Panc1 (cell line): Measurements from ENCODE around the gene S100B. TPM values are rescaled to one million over a fixed set of nuclear protein-coding genes. Genes with fewer than 3 reads are reported as not detected.

Experiments
- ATAC-seq: fragments of 200-7000 bp; cut with Tn5 transposase; 2 replicates; pipeline ENCODE4 v1.9.1; 2020; ENCODE audit warnings: mild to moderate bottlenecking, moderate library complexity
- BruUV-seq: library from RNA; stranded (reverse); fragments of 400-500 nt; replicated peaks from 2 replicates; lab custom pipeline; 2021; lab: Mats Ljungman, UMichigan
- CTCF ChIA-PET: fragments of 300-600 bp; sonication (Branson Sonifier 250); formaldehyde crosslinking; loops from one replicate; lab custom pipeline; 2022; ENCODE audit warnings: antibody characterized with exemption; lab: Charles Lee
- POLR2A ChIA-PET: fragments of 300-600 bp; sonication (Branson Sonifier 250); formaldehyde crosslinking; loops from one replicate; lab custom pipeline; 2022; ENCODE audit warnings: antibody characterized with exemption; lab: Charles Lee
- DNase-seq: peaks from one replicate; pipeline ENCODE4 v3.0.0-alpha.2; 2010; ENCODE audit warnings: low read depth, low spot score
- H3K27ac ChIP-seq: 2 replicates; pipeline ENCODE4 v1.5.1; 2011; ENCODE audit warnings: mild to moderate bottlenecking, low read length, inconsistent platforms
- H3K27me3 ChIP-seq: fragments of 200-500 bp; sonication (Bioruptor generic); 2 replicates; pipeline ENCODE4 v1.6.0; 2014; ENCODE audit warnings: low read length, inconsistent platforms; ENCODE audit not compliant: control insufficient read depth, insufficient read depth
- H3K36me3 ChIP-seq: fragments of 200-500 bp; sonication (Bioruptor generic); 2 replicates; pipeline ENCODE4 v1.5.1; 2014; ENCODE audit warnings: inconsistent platforms, mild to moderate bottlenecking, low read length, moderate library complexity; ENCODE audit not compliant: control insufficient read depth, insufficient read depth
- H3K4me1 ChIP-seq: 2 replicates; pipeline ENCODE4 v1.5.1; 2011; ENCODE audit warnings: inconsistent platforms, mild to moderate bottlenecking, low read length, moderate library complexity; ENCODE audit not compliant: control insufficient read depth, insufficient read depth
- H3K4me3 ChIP-seq, 2 experiments: 2 replicates each; pipeline ENCODE4 v1.5.1; 2011 to 2012; ENCODE audit warnings: low read depth in 2 of 2, low read length in 2 of 2, mild to moderate bottlenecking in 2 of 2, inconsistent platforms in 1 of 2, moderate library complexity in 1 of 2
- H3K9me3 ChIP-seq: fragments of 200-500 bp; sonication (Bioruptor generic); 2 replicates; pipeline ENCODE4 v1.5.1; 2014; ENCODE audit warnings: low read depth, mild to moderate bottlenecking, inconsistent platforms, low read length, moderate library complexity; ENCODE audit not compliant: control insufficient read depth, insufficient read depth
- CTCF ChIP-seq: fragments of 450-650 bp; IDR thresholded peaks from 2 replicates; pipeline ENCODE4 v1.5.1; 2017; ENCODE audit warnings: mild to moderate bottlenecking
- POLR2AphosphoS5 ChIP-seq: IDR thresholded peaks from 2 replicates; pipeline ENCODE4 v1.6.1; 2012; ENCODE audit warnings: mild to moderate bottlenecking, low read depth, low read length, moderate library complexity
- REST ChIP-seq, 2 experiments: IDR thresholded peaks; 2 replicates each; pipeline ENCODE4 v1.6.1; 2011 to 2012; ENCODE audit warnings: low read depth in 2 of 2, control low read depth in 1 of 2, low read length in 1 of 2, mild to moderate bottlenecking in 1 of 2, moderate library complexity in 1 of 2; ENCODE audit not compliant: insufficient read depth in 1 of 2
- SIN3A ChIP-seq: IDR thresholded peaks from 2 replicates; pipeline ENCODE4 v1.6.1; 2012; ENCODE audit warnings: low read depth, mild to moderate bottlenecking, low read length, moderate library complexity, borderline replicate concordance; ENCODE audit not compliant: insufficient read depth
- TCF7L2 ChIP-seq: IDR thresholded peaks from 2 replicates; pipeline ENCODE4 v1.6.1; 2011; ENCODE audit warnings: mild to moderate bottlenecking, low read depth, low read length, inconsistent platforms
- in situ Hi-C: cut with HindIII; loops from 2 replicates; pipeline ENCODE4 v1.10.0; 2016; ENCODE audit warnings: low sequenced_read_pairs, low pct_unique_long_range_greater_than_20kb
- intact Hi-C: fragments of 100-400 bp; cut with micrococcal nuclease; formaldehyde crosslinking; loops from one replicate; pipeline ENCODE4 v1.10.0; 2022; ENCODE audit not compliant: unreplicated experiment
- total RNA-seq: library from RNA; stranded (reverse); gene quantifications from one replicate; pipeline ENCODE4 v1.2.1, GENCODE V29; 2021; ENCODE audit not compliant: unreplicated experiment

S100B gene
- total RNA-seq, 1 experiment from 2014 or later, result not detected

- Histone ChIP-seq H3K27ac (no peak overlapping the region), H3K9me3 (no peaks in the 10 kb centered on the region), H3K4me1 (peaks cover 8% of the 10 kb centered on the region; the same call in 1 of the 2 replicates), H3K36me3 (peaks cover 6% of the 10 kb centered on the region; the same call in 1 of the 2 replicates), H3K4me3 (no peak overlapping the region), H3K27me3 (no peaks in the 10 kb centered on the region)
- DNase-seq (no peak), ATAC-seq (no peak)
- intact Hi-C loops, result no loop called here
- BruUV-seq, result no TSS peak
- TF ChIP-seq SIN3A (no peak), CTCF (no peak), POLR2AphosphoS5 (no peak), REST (IDR thresholded peaks at IDR 0.05; ENCODE audit: insufficient read depth in 1 of 2, low read depth in 2 of 2, low read length in 1 of 2) (no peak), TCF7L2 (no peak)
- in situ Hi-C loops, result no loop called here
- ChIA-PET POLR2A (no interaction called here), CTCF (no interaction called here)
Measured at GRCh38 chr21:46641656-46642055, 36.8 kb upstream of the S100B start.

GRCh38 chr21:46639489-46640386, 34.9 kb upstream of the S100B start:
- Histone ChIP-seq H3K4me3 (no peak overlapping the region), H3K36me3 (peaks cover 6% of the 10 kb centered on the region; the same call in 1 of the 2 replicates), H3K4me1 (peaks cover 12% of the 10 kb centered on the region; the same call in 1 of the 2 replicates), H3K9me3 (no peaks in the 10 kb centered on the region), H3K27ac (no peak overlapping the region), H3K27me3 (no peaks in the 10 kb centered on the region)
- DNase-seq (no peak), ATAC-seq (no peak)
- intact Hi-C loops (no loop called here), in situ Hi-C loops (no loop called here)
- BruUV-seq, result no TSS peak
- ChIA-PET POLR2A (no interaction called here), CTCF (interaction anchor here (0.7 kb wide), 1 partner anchor 22 kb away, joined by 3 read pairs; no protein-coding TSS in a partner anchor)
- TF ChIP-seq CTCF (peak; percentile 38; the same call in 1 of the 2 replicates), TCF7L2 (no peak), SIN3A (no peak), REST (IDR thresholded peaks at IDR 0.05; ENCODE audit: insufficient read depth in 1 of 2, low read depth in 2 of 2, low read length in 1 of 2) (no peak), POLR2AphosphoS5 (no peak)
